Measurements from ENCODE around the gene SERPINE1. TPM values are rescaled to one million over a fixed set of nuclear protein-coding genes. Genes with fewer than 3 reads are reported as not detected.
A peak's percentile ranks its signal among the peaks of the same experiment; 100 is the strongest.

Gene SERPINE1
- total and polyA plus RNA-seq, 2 of the 8 experiments (the other 6 are each of a cell fraction or from before 2014, with no cell fraction given): 3.7 to 5.6 TPM

- Histone ChIP-seq H3K23me2 (ENCODE audit: low read depth, low read length) (no peaks in the 10 kb centered on the region; the same call in 1 of the 2 replicates), H2AFZ (ENCODE audit: low read length) (no peak overlapping the region), H3K27ac (ENCODE audit: low read depth, low read length) (peak overlapping the region; percentile 16; the same call in 1 of the 2 replicates), H2BK5ac (ENCODE audit: low read depth, low read length) (peak overlapping the region; percentile 73; the same call in 1 of the 2 replicates), H3K79me2 (ENCODE audit: control insufficient read depth in 1 of 2, insufficient read depth in 2 of 2, low read length in 2 of 2) (0 out of 4 replicates have a peak, but pooled peaks cover 0 to 4% of the 10 kb centered on the region in 2 experiments), H3K4ac (replicated peaks; ENCODE audit: insufficient read length, low read depth, low read length) (peak overlapping the region; percentile 17), H4K20me1 (replicated peaks in 1 of 2; ENCODE audit: control insufficient read depth in 1 of 2, insufficient read depth in 2 of 2, low read length in 2 of 2) (no peaks in the 10 kb centered on the region), H2BK15ac (ENCODE audit: low read length) (no peak overlapping the region), H3K4me1 (replicated peaks in 1 of 4; ENCODE audit: control insufficient read depth in 3 of 4, insufficient read depth in 4 of 4, low read length in 3 of 4) (peaks cover 8 to 20% (median 15%) of the 10 kb centered on the region in 4 experiments), H4K91ac (replicated peaks; ENCODE audit: insufficient read length, low read length) (peak overlapping the region; percentile 22), H2BK20ac (ENCODE audit: low read length) (no peak overlapping the region), H3K14ac (ENCODE audit: insufficient read length) (no peak overlapping the region), H3K9me3 (ENCODE audit: insufficient read depth in 2 of 2, low read depth in 1 of 2, low read length in 1 of 2) (no peaks in the 10 kb centered on the region; a peak in 1 of 4 replicates), H2BK120ac (replicated peaks; ENCODE audit: low read depth, low read length) (no peak overlapping the region), H2BK12ac (ENCODE audit: low read depth, low read length) (no peak overlapping the region), H4K8ac (ENCODE audit: extremely low read depth, insufficient read depth, low read length) (no peak overlapping the region; the same call in 1 of the 2 replicates), H3K9ac (replicated peaks in 1 of 4; ENCODE audit: extremely low read depth in 1 of 4, low read depth in 3 of 4, low read length in 3 of 4) (peak overlapping the region in 2 of 4 experiments; percentile 25 to 45; a peak in 4 of 7 replicates), H4K5ac (ENCODE audit: insufficient read length, low read depth, low read length) (peak overlapping the region; percentile 67), H3K18ac (ENCODE audit: extremely low read depth, low read length) (0 out of 2 replicates have a peak overlapping the region, but pooled peaks have one; percentile 71), H3K27me3 (replicated peaks in 1 of 4; ENCODE audit: control insufficient read depth in 3 of 4, extremely low read depth in 1 of 4, insufficient read depth in 3 of 4, low read length in 3 of 4) (peaks cover 0 to 6% (median 4%) of the 10 kb centered on the region in 4 experiments; a peak in 3 of 7 replicates), H3K56ac (replicated peaks; ENCODE audit: insufficient read length, low read depth, low read length) (peak overlapping the region; percentile 62), H3K23ac (ENCODE audit: insufficient read length) (no peak overlapping the region), H3K4me2 (ENCODE audit: insufficient read depth in 1 of 2, low read depth in 2 of 2, low read length in 2 of 2) (peak overlapping the region; percentile 78 to 80), H2AK5ac (ENCODE audit: low read depth, low read length) (no peak overlapping the region), H3K79me1 (ENCODE audit: low read depth, low read length) (no peaks in the 10 kb centered on the region), H3K4me3 (ENCODE audit: extremely low read depth in 1 of 4, insufficient read depth in 2 of 4, low read depth in 3 of 4, low read length in 4 of 4) (peak overlapping the region; percentile 48 to 82 (median 66)), H3K36me3 (ENCODE audit: control insufficient read depth in 2 of 4, insufficient read depth in 4 of 4, low read length in 3 of 4) (peaks cover 0 to 3% (median 1%) of the 10 kb centered on the region in 4 experiments; a peak in 3 of 8 replicates)
- ChIA-PET POLR2A (ENCODE audit: partially characterized antibody) (interaction anchor here (0.6 to 4.7 kb wide), 8 partner anchors 8 to 78 kb away, joined by 3 to 20 read pairs (median 4); partner anchors contain the start of gene VGF), CTCF (ENCODE audit: partially characterized antibody) (interaction anchor here (0.7 to 7.6 kb wide), 9 partner anchors 9 to 89 kb away, joined by 3 to 115 read pairs (median 5); partner anchors contain the start of gene SERPINE1)
- peak in 1 of 2 experiments; percentile 79 for DNase-seq (ENCODE audit: low read depth in 1 of 2, low spot score in 2 of 2)
- FAIRE-seq: no peak
- 0% methylated on average over 9 of the region's 34 CpGs; no CpG with 5 or more reads in 1 of the 2 experiments for WGBS, 2 experiments (ENCODE audit: extremely low coverage in 1 of 2, insufficient coverage in 1 of 2, insufficient read length in 1 of 2, insufficient replicate concordance in 2 of 2, low coverage in 1 of 2, low lambda C conversion rate in 2 of 2, missing lambda C conversion rate in 1 of 2)
- no peak for TF ChIP-seq CBX8 (IDR thresholded peaks at IDR 0.05; ENCODE audit: borderline replicate concordance, low read depth, low read length)
- no peak for TF ChIP-seq EZH2 (IDR thresholded peaks at IDR 0.05; ENCODE audit: low read depth, low read length, severe bottlenecking)
- TF ChIP-seq KDM4A (IDR thresholded peaks at IDR 0.05; ENCODE audit: low read depth, low read length, severe bottlenecking): peak; percentile 78
- no peak for TF ChIP-seq RFX5 (IDR thresholded peaks at IDR 0.05; ENCODE audit: borderline replicate concordance, low read depth, low read length)
- no peak for TF ChIP-seq SAP30 (IDR thresholded peaks at IDR 0.05; ENCODE audit: insufficient read depth, insufficient replicate concordance, low read length)
- no peak for TF ChIP-seq POLR2A (IDR thresholded peaks at IDR 0.05; ENCODE audit: control extremely low read depth in 1 of 2, low read depth in 2 of 2, low read length in 2 of 2)
- no peak for TF ChIP-seq TBP (IDR thresholded peaks at IDR 0.05; ENCODE audit: low read depth, low read length)
- TF ChIP-seq NANOG (IDR thresholded peaks at IDR 0.05; ENCODE audit: insufficient read depth, low read depth, low read length, poor library complexity, severe bottlenecking): no peak
- no peak for TF ChIP-seq TAF7 (optimal IDR thresholded peaks at IDR 0.05; ENCODE audit: borderline replicate concordance, low read depth, low read length)
- TF ChIP-seq POLR2AphosphoS5 (IDR thresholded peaks at IDR 0.05; ENCODE audit: low read depth, low read length): no peak
- TF ChIP-seq SUZ12 (IDR thresholded peaks at IDR 0.05; ENCODE audit: low read length): 0 out of 2 replicates have a peak, but pooled peaks have one; percentile 28
- no peak for TF ChIP-seq BRCA1 (IDR thresholded peaks at IDR 0.05; ENCODE audit: low read depth, low read length)
- TF ChIP-seq BACH1 (IDR thresholded peaks at IDR 0.05; ENCODE audit: low read length): no peak
Measured at GRCh38 chr7:101154693-101155102, 27.8 kb downstream of the SERPINE1 start.

Measured in H1 (cell line).